ENCODE results near the gene OR2T29. TPM values are rescaled to one million over a fixed set of nuclear protein-coding genes. Genes with fewer than 3 reads are reported as not detected.
"Not testable (repeated sequence)": the region's sequence is repeated elsewhere in the genome, so short reads cannot be mapped to it uniquely, and the experiment has no call there.

Gene OR2T29
- total RNA-seq, 2 experiments from 2014 or later, result not detected

DNA sequence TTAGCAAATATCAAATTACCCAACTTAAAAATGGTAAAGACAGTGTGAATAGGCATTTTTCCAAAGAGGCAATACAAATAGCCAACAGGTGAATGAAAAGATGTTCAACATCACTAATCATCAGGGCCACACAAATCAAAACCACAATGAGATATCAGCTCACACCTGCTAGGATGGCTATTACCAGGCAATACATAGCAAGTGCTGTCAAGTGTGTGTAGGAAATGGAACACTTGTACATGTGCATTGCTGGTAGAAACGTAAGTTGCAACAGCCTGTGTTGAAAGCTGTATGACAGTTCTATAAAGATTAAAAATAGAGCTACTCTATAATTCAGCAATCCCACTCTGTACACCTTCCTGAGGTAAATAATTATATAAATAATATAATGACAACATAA is 9.5 kb upstream of the OR2T29 start:
- DNase-seq; H3K27ac Mint-ChIP-seq; H3K36me3 Mint-ChIP-seq (ENCODE audit: low read depth); H3K4me3 Mint-ChIP-seq; H3K27me3 Mint-ChIP-seq; CTCF ChIA-PET; POLR2A ChIA-PET; H3K9me3 Mint-ChIP-seq: not testable (repeated sequence)
- peaks cover 12% of the 10 kb centered on the region for H3K4me1 Mint-ChIP-seq

- CTCF ChIA-PET, POLR2A ChIA-PET, H3K4me3 Mint-ChIP-seq: not testable (repeated sequence)
Measured at GRCh38 chr1:248570811-248571210, 8.2 kb upstream of the OR2T29 start.

GRCh38 chr1:248569049-248569448 is 6.5 kb upstream of the OR2T29 start:
- H3K4me3 Mint-ChIP-seq; POLR2A ChIA-PET; DNase-seq; H3K27ac Mint-ChIP-seq; H3K27me3 Mint-ChIP-seq; H3K9me3 Mint-ChIP-seq; CTCF ChIA-PET; H3K36me3 Mint-ChIP-seq (ENCODE audit: low read depth): not testable (repeated sequence)
- H3K4me1 Mint-ChIP-seq, result peaks cover 13% of the 10 kb centered on the region

More at GRCh38 chr1:248570811-248571210, 8.2 kb upstream of the OR2T29 start:
- not testable (repeated sequence) for H3K9me3 Mint-ChIP-seq; H3K27me3 Mint-ChIP-seq; H3K36me3 Mint-ChIP-seq (ENCODE audit: low read depth); H3K27ac Mint-ChIP-seq; DNase-seq
- peaks cover 14% of the 10 kb centered on the region for H3K4me1 Mint-ChIP-seq

DNA sequence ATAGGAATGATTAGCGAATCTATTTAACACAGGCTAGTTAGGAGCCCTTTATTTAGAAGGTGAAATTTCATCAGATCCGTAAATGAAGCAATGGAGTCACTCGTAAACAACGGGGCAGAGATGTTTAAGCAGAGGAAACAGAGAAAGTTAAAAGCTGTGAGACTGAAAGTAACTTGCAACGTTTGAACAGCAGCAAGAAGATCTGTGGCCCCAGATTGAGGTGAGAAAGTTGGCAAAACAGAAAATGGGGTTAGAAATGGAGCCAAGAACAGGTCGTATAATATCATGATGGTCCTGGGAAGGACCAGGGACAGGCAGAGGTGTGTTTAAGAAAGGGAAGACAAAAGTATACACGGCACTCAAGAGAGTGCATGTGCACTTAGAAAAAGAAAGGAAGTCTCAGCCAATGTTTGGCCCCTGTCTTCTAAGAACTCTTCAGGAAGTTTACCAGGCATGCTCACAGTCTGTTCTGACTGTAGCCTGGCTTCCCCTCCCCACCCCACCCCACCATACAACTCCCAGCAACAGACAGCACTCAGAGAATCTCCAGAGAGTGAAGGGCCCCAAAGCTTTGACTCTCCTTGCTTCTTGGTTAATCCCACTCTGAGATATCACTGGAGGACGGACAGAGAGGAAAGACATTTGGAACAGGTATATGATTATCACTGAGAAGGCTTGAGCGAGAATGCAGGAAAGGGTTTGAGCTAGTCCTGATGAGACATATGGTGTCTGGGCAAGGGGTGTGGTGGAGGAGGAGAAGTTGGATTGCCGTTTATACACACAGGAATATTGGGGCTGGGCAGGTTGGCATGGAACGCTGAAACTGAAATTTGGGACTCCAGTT is 3.2 kb upstream of the OR2T29 start:
- POLR2A ChIA-PET; H3K27me3 Mint-ChIP-seq; H3K9me3 Mint-ChIP-seq; H3K36me3 Mint-ChIP-seq (ENCODE audit: low read depth); CTCF ChIA-PET: not testable (repeated sequence)
- H3K4me1 Mint-ChIP-seq, result peaks cover 13% of the 10 kb centered on the region
- H3K4me3 Mint-ChIP-seq, result peak overlapping the region; percentile 74
- peak overlapping the region; percentile 82 for H3K27ac Mint-ChIP-seq
- peak; percentile 37 for DNase-seq

- CTCF ChIA-PET, result not testable (repeated sequence)
Measured at GRCh38 chr1:248551027-248551426, 11.5 kb downstream of the OR2T29 start.

GRCh38 chr1:248547383-248547782 is 15.2 kb downstream of the OR2T29 start:
- H3K4me1 Mint-ChIP-seq; H3K36me3 Mint-ChIP-seq (ENCODE audit: low read depth); POLR2A ChIA-PET; H3K9me3 Mint-ChIP-seq; DNase-seq; H3K27me3 Mint-ChIP-seq; H3K27ac Mint-ChIP-seq; H3K4me3 Mint-ChIP-seq; CTCF ChIA-PET: not testable (repeated sequence)

More at GRCh38 chr1:248551027-248551426, 11.5 kb downstream of the OR2T29 start:
- H3K27ac Mint-ChIP-seq; H3K9me3 Mint-ChIP-seq; DNase-seq; H3K27me3 Mint-ChIP-seq; H3K4me3 Mint-ChIP-seq; H3K4me1 Mint-ChIP-seq; POLR2A ChIA-PET; H3K36me3 Mint-ChIP-seq (ENCODE audit: low read depth): not testable (repeated sequence)

- H3K27ac Mint-ChIP-seq; POLR2A ChIA-PET; H3K36me3 Mint-ChIP-seq (ENCODE audit: low read depth); CTCF ChIA-PET; DNase-seq; H3K27me3 Mint-ChIP-seq; H3K4me3 Mint-ChIP-seq; H3K4me1 Mint-ChIP-seq; H3K9me3 Mint-ChIP-seq: not testable (repeated sequence)
Measured at GRCh38 chr1:248537449-248537848, 25.1 kb downstream of the OR2T29 start.

- no peaks in the 10 kb centered on the region for H3K27me3 Mint-ChIP-seq
Measured at GRCh38 chr1:248521856-248522255, 40.7 kb downstream of the OR2T29 start.

DNA sequence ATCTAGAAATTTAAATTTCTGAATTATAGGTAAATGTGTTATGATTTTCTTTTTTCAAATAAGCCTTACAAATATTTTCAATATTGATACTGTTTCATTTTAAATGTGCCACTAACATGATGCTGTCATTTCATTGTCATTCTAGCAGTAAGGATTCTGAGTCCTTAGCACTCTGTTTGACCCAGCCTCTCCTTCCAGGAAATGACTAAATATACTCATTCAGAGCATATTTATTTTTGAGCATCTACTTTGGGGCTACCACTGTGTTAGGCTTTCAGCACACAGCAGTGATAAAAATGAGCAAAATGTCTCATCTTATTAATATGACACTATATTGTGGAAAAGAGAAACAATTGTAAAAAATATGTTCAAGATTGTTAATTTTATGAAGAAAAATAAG is 52.4 kb downstream of the OR2T29 start:
- H3K27ac Mint-ChIP-seq, H3K4me1 Mint-ChIP-seq, POLR2A ChIA-PET: not testable (repeated sequence)

More at GRCh38 chr1:248521856-248522255, 40.7 kb downstream of the OR2T29 start:
- Mint-ChIP-seq H3K9me3 (no peaks in the 10 kb centered on the region), H3K4me3 (no peak overlapping the region), H3K36me3 (ENCODE audit: low read depth) (no peaks in the 10 kb centered on the region), H3K4me1 (no peaks in the 10 kb centered on the region), H3K27ac (no peak overlapping the region)
- DNase-seq, result no peak
- CTCF ChIA-PET, result no interaction called here
- POLR2A ChIA-PET, result no interaction called here

GRCh38 chr1:248507773-248508172 is 54.8 kb downstream of the OR2T29 start, which contains the start of gene OR2G6:
TSS of gene OR2G6 (plus strand) at chr1:248508073. CDS start at chr1:248521647, 13,574 bp downstream.
- H3K27me3 Mint-ChIP-seq; H3K4me1 Mint-ChIP-seq; DNase-seq; CTCF ChIA-PET; H3K27ac Mint-ChIP-seq; H3K36me3 Mint-ChIP-seq (ENCODE audit: low read depth); POLR2A ChIA-PET; H3K9me3 Mint-ChIP-seq; H3K4me3 Mint-ChIP-seq: not testable (repeated sequence)

More for the DNA sequence above, 52.4 kb downstream of the OR2T29 start:
- CTCF ChIA-PET; H3K27me3 Mint-ChIP-seq; H3K36me3 Mint-ChIP-seq (ENCODE audit: low read depth); H3K4me3 Mint-ChIP-seq; DNase-seq; H3K9me3 Mint-ChIP-seq: not testable (repeated sequence)

Other genes with a start within 250 kb of the OR2T29 start
- gene OR2M7, start 238.2 kb downstream of the OR2T29 start, total RNA-seq, result not detected
- gene OR14C36, start 214.0 kb downstream of the OR2T29 start, total RNA-seq, result not detected
- gene OR2T4, start 201.1 kb downstream of the OR2T29 start, total RNA-seq, result not detected
- gene OR2T6, start 187.0 kb downstream of the OR2T29 start, total RNA-seq, result not detected
- not detected for gene OR2T1, start 159.7 kb downstream of the OR2T29 start, total RNA-seq
- not detected for gene OR2T2, start 117.1 kb downstream of the OR2T29 start, total RNA-seq
- gene OR2T3, start 89.4 kb downstream of the OR2T29 start, total RNA-seq, result not detected
- gene OR2T5, start 74.2 kb downstream of the OR2T29 start, total RNA-seq, result not detected
- gene OR2G6, start 54.7 kb downstream of the OR2T29 start, total RNA-seq, result not detected
- gene OR2T34, start 12.0 kb upstream of the OR2T29 start, total RNA-seq, result not detected
- gene OR2T10, start 34.9 kb upstream of the OR2T29 start, total RNA-seq, result not detected
- not detected for gene OR2T11, start 72.3 kb upstream of the OR2T29 start, total RNA-seq
- not detected for gene OR2T35, start 82.5 kb upstream of the OR2T29 start, total RNA-seq
- gene OR2T27, start 92.8 kb upstream of the OR2T29 start, total RNA-seq, result not detected
- not detected for gene OR14I1, start 140.0 kb upstream of the OR2T29 start, total RNA-seq
- not detected for gene LYPD8, start 193.0 kb upstream of the OR2T29 start, total RNA-seq

All from activated CD4-positive, alpha-beta memory T cell treated with anti-CD3 and anti-CD28 coated beads, Interleukin-2, amount 10 ng/mL, durations not matched to agents 7 days and 5 days (primary cell).